A549 (cell line): ENCODE measurements around the gene PPP1R9A.

Experiments
- CHD2 ChIP-seq: fragments of 150-350 bp; IDR thresholded peaks from 2 replicates; pipeline ENCODE4 v1.6.1; 2014; ENCODE audit warnings: low read length; ENCODE audit not compliant: partially characterized antibody
- CTCF ChIP-seq: fragments of >200 bp; sonication (Bioruptor Twin); formaldehyde crosslinking; IDR thresholded peaks from 3 replicates; pipeline ENCODE4 v1.5.1; 2016
- ELK1 ChIP-seq: fragments of 150-350 bp; IDR thresholded peaks from 2 replicates; pipeline ENCODE4 v1.6.1; 2014; ENCODE audit warnings: low read depth, mild to moderate bottlenecking, low read length
- HDAC2 ChIP-seq: fragments of 200-600 bp; sonication (generic); IDR thresholded peaks from 2 replicates; pipeline ENCODE4 v1.6.1; 2016
- HES2 ChIP-seq: fragments of >200 bp; sonication (Bioruptor Twin); formaldehyde crosslinking; IDR thresholded peaks from 2 replicates; pipeline ENCODE4 v1.6.1; 2016
- JUN ChIP-seq, 2 experiments: fragments of >200 bp; sonication (Bioruptor Twin); formaldehyde crosslinking; IDR thresholded peaks; 2 replicates in 1 of 2; 3 replicates in 1 of 2; pipeline ENCODE4 v1.6.1; 2016 to 2017
- MAFK ChIP-seq: fragments of 450-650 bp; IDR thresholded peaks from 2 replicates; pipeline ENCODE4 v1.6.1; 2014; ENCODE audit not compliant: partially characterized antibody
- MAX ChIP-seq: IDR thresholded peaks from 2 replicates; pipeline ENCODE4 v1.6.1; 2012
- POLR2A ChIP-seq: IDR thresholded peaks from 2 replicates; pipeline ENCODE4 v1.6.1; 2012; ENCODE audit warnings: mild to moderate bottlenecking, low read length
- RAD21 ChIP-seq, 2 experiments: fragments of >200 bp in 1 of 2; sonication (Bioruptor Twin) in 1 of 2; formaldehyde crosslinking in 1 of 2; IDR thresholded peaks in 1 of 2; conservative IDR thresholded peaks in 1 of 2; 2 replicates in 1 of 2; 3 replicates in 1 of 2; pipeline ENCODE4 v1.6.1; 2012 to 2018; ENCODE audit warnings: inconsistent platforms in 1 of 2
- REST ChIP-seq: fragments of 200-600 bp; sonication (generic); IDR thresholded peaks from 2 replicates; pipeline ENCODE4 v1.6.1; 2016; ENCODE audit warnings: antibody characterized with exemption, mild to moderate bottlenecking, moderate library complexity
- ZC3H11A ChIP-seq: fragments of 450-650 bp; IDR thresholded peaks from 2 replicates; pipeline ENCODE4 v1.6.1; 2014; ENCODE audit warnings: antibody characterized with exemption, mild to moderate bottlenecking

- no peak for TF ChIP-seq CTCF
- TF ChIP-seq ZC3H11A = no peak
- no peak for TF ChIP-seq RAD21 (conservative IDR thresholded peaks at IDR 0.05 in 1 of 2, IDR thresholded peaks at IDR 0.05 in 1 of 2)
- no peak for TF ChIP-seq HES2
- no peak for TF ChIP-seq ELK1
- no peak for TF ChIP-seq JUN (IDR thresholded peaks at IDR 0.05)
- no peak for TF ChIP-seq MAFK
- no peak for TF ChIP-seq REST
- TF ChIP-seq POLR2A = no peak
- no peak for TF ChIP-seq MAX
- no peak for TF ChIP-seq HDAC2
- no peak for TF ChIP-seq CHD2
These were observed 97.3 kb downstream of the PPP1R9A start for GRCh38 chr7:95004618-95005247.
